HTERT RPE-1 (cell line): ENCODE data around the gene GABBR2.
"Not testable (repeated sequence)": the region's sequence is repeated elsewhere in the genome, so short reads cannot be mapped to it uniquely, and the experiment has no call there.

ENCODE experiments used
- in situ Hi-C: fragments of 300-500 bp; cut with MboI; formaldehyde crosslinking; loops from 4 replicates; pipeline ENCODE4 v1.14.3; 2020; ENCODE audit warnings: low sequenced_read_pairs

GABBR2 gene

GRCh38 chr9:98520221-98520960, 188.3 kb downstream of the GABBR2 start:
- in situ Hi-C loops: no loop called here

GRCh38 chr9:98519641-98520040, 189.1 kb downstream of the GABBR2 start:
- in situ Hi-C loops: no loop called here

GRCh38 chr9:98518556-98518955, 190.2 kb downstream of the GABBR2 start:
- in situ Hi-C loops: no loop called here

DNA sequence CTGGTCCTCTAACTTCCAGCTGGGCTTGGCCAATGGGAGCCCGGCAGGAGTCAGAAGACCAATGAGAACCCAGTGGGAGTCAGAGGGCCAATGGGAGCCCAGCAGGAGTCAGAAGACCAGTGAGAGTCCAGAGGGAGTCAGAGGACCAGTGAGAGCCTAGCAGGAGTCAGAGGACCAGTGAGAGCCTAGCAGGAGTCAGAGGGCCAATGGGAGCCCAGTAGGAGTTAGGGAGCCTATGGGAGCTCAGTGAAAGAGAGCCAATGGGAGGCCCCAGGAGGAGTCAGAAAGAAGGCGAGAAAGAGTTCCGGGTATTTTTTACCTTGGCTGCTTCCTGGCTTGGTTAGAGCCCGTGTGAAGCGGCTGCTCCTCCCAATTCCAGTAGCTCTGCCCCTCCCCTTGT, 191.0 kb downstream of the GABBR2 start:
- in situ Hi-C loops: no loop called here

DNA sequence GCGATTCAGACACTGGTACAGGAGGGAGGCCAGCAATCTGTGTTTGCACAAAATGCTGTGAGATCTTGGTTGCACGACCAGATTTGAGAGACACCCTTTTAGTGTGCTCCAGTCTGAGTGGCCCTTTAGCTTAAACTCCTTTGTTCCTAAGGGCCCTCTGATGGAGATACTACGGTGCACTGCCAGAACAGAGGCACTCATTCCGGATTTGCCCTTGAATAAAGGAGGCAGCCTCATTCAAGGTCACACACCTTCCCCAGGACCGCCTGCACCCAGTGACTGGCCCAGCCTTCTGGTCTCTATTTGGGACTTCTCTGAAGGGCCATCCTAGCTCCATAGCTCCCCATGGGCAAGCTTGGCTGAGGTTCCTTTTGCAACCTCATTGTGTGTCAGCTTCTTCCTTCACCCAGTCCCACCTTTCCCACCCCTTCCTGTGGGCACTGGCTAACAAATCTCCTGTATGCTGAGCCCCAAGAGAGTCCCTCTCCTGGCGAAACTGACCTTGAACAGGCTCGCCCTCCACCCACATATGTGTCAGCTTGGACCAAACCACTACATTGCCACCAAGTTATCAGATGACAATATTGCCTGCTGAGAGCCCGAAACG, 191.7 kb downstream of the GABBR2 start:
- in situ Hi-C loops: no loop called here

DNA sequence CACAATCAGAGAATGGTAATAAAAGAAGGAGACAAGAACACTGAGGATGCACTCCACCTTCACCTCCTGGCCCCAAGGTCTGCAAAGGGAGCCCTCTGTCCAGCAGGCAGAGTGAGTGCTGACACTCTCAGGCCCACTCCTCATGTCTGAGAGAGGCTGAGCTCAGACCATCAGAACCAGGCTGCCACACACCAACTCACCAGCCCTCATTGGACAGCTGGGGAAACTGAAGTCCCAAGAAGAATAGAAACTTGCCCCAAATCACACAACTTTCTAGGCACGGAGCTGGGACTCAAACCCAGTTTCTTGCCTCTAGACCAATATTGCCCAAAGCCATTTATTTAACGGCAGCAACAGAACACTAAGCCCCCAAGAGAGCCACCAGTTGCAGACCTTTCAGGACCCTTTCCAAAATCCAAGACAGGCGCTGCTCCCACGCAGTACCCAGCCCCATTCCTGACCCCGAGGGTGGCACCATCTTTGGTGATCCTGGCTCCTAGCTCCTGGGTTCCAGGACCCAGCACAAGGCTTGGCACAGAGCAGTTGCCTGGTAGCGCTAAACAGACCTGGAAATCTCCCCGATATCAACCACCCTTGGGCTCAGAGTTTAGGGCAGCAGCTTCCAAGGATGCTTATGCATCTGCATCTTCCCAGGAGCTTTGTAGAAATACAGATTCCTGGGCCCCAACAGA, 192.4 kb downstream of the GABBR2 start:
- in situ Hi-C loops: no loop called here

- in situ Hi-C loops: no loop called here
Observed at GRCh38 chr9:98515506-98516204, 193.1 kb downstream of the GABBR2 start.

GRCh38 chr9:98514841-98515240, 193.9 kb downstream of the GABBR2 start:
- in situ Hi-C loops: no loop called here

GRCh38 chr9:98508217-98508919, 200.4 kb downstream of the GABBR2 start:
- in situ Hi-C loops: not testable (repeated sequence)

DNA sequence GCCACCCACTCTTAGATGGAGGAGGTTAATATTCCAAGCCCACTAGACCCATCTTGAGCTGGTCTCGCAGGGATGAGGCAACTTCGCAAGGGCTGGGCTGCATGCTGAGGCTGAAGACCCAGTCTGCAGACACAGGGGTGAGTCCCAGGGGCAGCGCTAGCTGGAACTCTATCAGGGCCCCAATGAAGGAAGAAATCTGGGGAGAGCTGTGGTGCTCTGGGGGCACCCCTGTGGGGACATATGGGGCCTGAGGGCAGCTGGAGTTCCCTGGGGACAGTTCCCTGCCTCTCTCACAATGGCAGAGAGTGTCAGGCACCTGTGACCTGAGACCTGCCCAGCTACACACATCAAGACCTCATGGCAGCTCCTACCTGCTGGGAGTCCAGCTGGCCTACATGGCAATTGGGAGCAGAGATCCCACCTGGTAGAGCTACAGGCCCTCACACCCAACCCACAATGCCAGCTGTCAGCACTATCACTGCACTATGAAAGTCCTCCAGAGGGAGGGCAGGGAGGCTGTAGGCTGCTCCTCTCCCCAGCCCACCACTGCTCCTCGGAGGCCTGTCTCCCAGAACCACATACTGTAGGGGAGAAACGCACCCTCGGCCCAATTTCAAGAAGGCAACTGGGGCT, 202.2 kb downstream of the GABBR2 start:
- in situ Hi-C loops: no loop called here

DNA sequence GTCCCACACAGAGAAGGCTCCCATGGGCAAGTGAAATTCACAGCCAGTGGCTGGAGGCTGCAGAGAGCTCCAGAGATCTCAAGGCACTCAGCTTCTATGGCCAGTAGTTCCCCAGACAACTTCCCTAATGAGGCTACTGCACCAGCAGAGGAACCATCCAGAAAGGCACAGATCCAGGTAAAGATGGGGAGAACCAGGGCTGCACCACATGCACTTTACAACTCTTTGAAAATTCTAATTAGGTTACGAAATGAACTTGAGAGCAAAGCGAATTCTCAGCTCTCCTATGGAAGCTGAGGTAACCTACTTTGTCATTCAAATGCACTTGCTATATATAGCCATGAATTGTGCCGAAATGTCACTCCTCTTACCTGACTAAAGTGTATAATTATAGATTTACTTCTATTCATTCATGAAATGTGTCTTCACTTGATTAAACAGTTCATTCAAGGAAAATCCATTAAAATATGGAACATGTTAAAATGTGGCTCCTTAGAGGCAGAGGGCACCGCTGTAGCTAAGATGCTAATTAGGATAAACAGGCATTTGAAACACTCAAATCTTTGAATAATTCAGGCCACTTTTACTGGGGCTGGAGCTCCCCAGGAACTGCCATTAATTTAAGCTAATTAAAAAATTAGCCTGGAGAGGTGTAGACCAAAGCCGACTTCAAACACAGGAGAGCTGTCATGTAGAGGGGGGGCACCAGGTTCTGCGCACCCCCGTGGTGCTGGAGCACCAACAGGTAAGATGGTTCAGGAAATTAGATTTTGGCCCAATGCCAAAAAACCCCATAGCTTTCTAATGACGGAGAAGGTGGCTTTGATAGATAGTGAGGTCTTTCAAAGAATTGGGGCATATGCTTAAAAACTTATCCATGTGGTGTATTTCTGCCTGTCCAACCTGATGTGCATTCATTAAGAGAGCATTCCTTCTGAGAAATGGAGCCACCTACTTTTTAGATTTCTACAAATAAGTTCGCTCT, 204.1 kb downstream of the GABBR2 start:
- in situ Hi-C loops: no loop called here

DNA sequence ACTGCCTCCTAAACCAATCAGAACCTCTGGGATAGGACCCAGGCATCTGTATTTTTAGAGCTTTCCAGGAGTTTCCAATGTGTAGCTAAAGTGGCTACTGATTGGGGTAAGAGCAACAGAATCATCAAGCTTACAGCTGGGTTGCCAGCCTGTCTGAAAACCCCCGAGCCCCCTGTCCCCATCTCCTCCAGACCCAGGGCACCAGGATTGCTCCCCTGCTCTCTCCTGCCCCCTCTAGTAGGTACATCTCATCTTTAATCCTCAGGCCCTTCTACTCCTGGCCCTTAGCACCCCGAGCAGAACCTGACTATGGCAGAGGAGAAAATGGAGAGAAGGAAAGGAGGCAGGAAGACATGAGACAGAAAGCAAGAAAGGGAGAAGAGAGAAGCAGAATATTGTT, 204.9 kb downstream of the GABBR2 start:
- in situ Hi-C loops: no loop called here

DNA sequence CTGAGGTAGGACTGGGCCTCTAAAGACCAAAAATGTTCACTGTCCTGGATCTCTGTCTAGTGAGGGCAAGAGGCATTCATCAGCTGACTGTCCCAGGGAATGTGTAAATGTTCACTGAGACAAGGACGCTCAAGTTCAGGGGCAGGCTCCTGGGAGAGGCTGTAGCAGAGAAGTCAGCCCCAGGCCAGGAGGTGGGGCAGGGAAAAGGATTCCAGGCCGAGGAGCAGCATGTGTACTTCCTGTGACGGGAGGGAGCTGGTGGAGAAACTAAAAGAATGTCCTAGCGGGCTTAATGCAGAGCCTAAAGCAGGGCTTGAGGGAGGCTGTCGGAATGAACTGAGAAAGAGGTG, 205.8 kb downstream of the GABBR2 start:
- in situ Hi-C loops: no loop called here

- in situ Hi-C loops: no loop called here
Observed at GRCh38 chr9:98502311-98502975, 206.3 kb downstream of the GABBR2 start.

- in situ Hi-C loops: no loop called here
Observed at GRCh38 chr9:98501819-98502218, 206.9 kb downstream of the GABBR2 start.

GRCh38 chr9:98501259-98501658, 207.5 kb downstream of the GABBR2 start:
- in situ Hi-C loops: not testable (repeated sequence)

- in situ Hi-C loops: no loop called here
Observed at GRCh38 chr9:98500337-98500919, 208.3 kb downstream of the GABBR2 start.

GRCh38 chr9:98495530-98495929, 213.2 kb downstream of the GABBR2 start:
- in situ Hi-C loops: no loop called here
